Measurements from ENCODE around the gene GNA12.

DNA sequence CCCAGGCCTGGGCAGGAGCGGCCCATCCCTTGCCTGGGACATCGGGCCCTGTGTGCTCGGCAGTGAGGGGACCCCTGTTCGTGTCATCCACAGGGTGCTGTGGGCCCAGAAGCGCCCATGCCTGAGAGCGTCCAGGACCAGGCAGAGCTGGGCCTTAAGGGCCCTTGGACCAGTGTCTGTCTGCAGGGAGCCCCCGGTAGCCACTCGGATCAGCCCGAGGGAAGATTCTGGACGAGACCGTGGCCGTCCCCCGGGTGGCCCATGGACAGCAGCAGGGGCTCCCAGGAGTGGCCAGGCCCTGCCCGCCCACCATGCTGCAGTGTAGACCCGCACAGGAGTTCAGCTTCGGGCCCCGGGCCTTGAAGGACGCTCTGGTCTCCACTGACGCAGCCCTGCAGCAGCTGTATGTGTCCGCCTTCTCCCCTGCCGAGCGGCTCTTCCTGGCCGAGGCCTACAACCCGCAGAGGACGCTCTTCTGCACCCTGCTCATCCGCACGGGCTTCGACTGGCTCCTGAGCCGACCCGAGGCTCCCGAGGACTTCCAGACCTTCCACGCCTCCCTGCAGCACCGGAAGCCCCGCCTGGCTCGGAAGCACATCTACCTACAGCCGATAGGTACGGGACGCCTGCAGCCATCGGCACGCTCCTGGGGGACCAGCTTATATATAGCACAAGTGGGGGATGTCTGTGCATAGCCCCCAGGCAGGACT lies 143.8 kb downstream of the GNA12 start:
- TF ChIP-seq, protein P1, sequence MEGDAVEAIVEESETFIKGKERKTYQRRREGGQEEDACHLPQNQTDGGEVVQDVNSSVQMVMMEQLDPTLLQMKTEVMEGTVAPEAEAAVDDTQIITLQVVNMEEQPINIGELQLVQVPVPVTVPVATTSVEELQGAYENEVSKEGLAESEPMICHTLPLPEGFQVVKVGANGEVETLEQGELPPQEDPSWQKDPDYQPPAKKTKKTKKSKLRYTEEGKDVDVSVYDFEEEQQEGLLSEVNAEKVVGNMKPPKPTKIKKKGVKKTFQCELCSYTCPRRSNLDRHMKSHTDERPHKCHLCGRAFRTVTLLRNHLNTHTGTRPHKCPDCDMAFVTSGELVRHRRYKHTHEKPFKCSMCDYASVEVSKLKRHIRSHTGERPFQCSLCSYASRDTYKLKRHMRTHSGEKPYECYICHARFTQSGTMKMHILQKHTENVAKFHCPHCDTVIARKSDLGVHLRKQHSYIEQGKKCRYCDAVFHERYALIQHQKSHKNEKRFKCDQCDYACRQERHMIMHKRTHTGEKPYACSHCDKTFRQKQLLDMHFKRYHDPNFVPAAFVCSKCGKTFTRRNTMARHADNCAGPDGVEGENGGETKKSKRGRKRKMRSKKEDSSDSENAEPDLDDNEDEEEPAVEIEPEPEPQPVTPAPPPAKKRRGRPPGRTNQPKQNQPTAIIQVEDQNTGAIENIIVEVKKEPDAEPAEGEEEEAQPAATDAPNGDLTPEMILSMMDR (IDR thresholded peaks at IDR 0.05): no peak
- TF ChIP-seq NFIC (IDR thresholded peaks at IDR 0.05; ENCODE audit: borderline replicate concordance) (no peak), SMC3 (IDR thresholded peaks at IDR 0.05; ENCODE audit: low read depth, low read length) (no peak), TEAD4 (IDR thresholded peaks at IDR 0.05; ENCODE audit: borderline replicate concordance, insufficient read depth) (no peak)
